DOHH2 (cell line): ENCODE results near the gene LUC7L3.

Experiments used
- H3F3A ChIP-seq: fragments of 200-600 bp; sonication (generic), shearing (Covaris generic); 2 replicates; pipeline ENCODE4 v1.6.0; 2016; ENCODE audit warnings: antibody characterized with exemption, mild to moderate bottlenecking; ENCODE audit not compliant: control insufficient read depth, insufficient read depth
- H3K27ac ChIP-seq: fragments of 200-600 bp; sonication (generic); 2 replicates; pipeline ENCODE4 v1.5.1; 2014; ENCODE audit warnings: low read depth, mild to moderate bottlenecking, low read length, moderate library complexity
- H3K27me3 ChIP-seq: fragments of 200-600 bp; sonication (generic); 2 replicates; pipeline ENCODE4 v1.6.1; 2014; ENCODE audit warnings: mild to moderate bottlenecking, low read length, mixed read lengths; ENCODE audit not compliant: control insufficient read depth
- H3K36me3 ChIP-seq: fragments of 200-600 bp; sonication (generic); 2 replicates; pipeline ENCODE4 v1.6.1; 2014; ENCODE audit warnings: mild to moderate bottlenecking, low read length, moderate library complexity, mixed read lengths; ENCODE audit not compliant: control insufficient read depth
- H3K4me1 ChIP-seq: fragments of 200-600 bp; sonication (generic); 2 replicates; pipeline ENCODE4 v1.6.1; 2014; ENCODE audit warnings: mild to moderate bottlenecking, low read length, mixed read lengths; ENCODE audit not compliant: control insufficient read depth
- H3K4me2 ChIP-seq: fragments of 200-600 bp; sonication (generic); 2 replicates; pipeline ENCODE4 v1.6.0; 2014; ENCODE audit warnings: mild to moderate bottlenecking, low read length, moderate library complexity
- H3K4me3 ChIP-seq: fragments of 200-600 bp; sonication (generic); 2 replicates; pipeline ENCODE4 v1.5.1; 2014; ENCODE audit warnings: mild to moderate bottlenecking, low read length, mixed read lengths
- H3K79me2 ChIP-seq: fragments of 200-600 bp; sonication (generic); 2 replicates; pipeline ENCODE4 v1.6.1; 2014; ENCODE audit warnings: mild to moderate bottlenecking, low read length, mixed read lengths; ENCODE audit not compliant: control insufficient read depth
- H3K9me2 ChIP-seq: fragments of 200-600 bp; sonication (generic); replicated peaks from 2 replicates; pipeline ENCODE4 v1.6.1; 2014; ENCODE audit warnings: mild to moderate bottlenecking, low read length, mixed read lengths; ENCODE audit not compliant: control insufficient read depth
- H3K9me3 ChIP-seq: fragments of 200-600 bp; sonication (generic); 2 replicates; pipeline ENCODE4 v1.6.1; 2014; ENCODE audit warnings: antibody characterized with exemption, low read length, mixed read lengths; ENCODE audit not compliant: control insufficient read depth, insufficient read depth
- H4K20me1 ChIP-seq: fragments of 200-600 bp; sonication (generic); 2 replicates; pipeline ENCODE4 v1.6.0; 2014; ENCODE audit warnings: low read depth, mild to moderate bottlenecking, antibody characterized with exemption, low read length, moderate library complexity; ENCODE audit not compliant: control insufficient read depth, insufficient read depth
- CTCF ChIP-seq: fragments of 200-600 bp; sonication (generic); IDR thresholded peaks from one replicate; pipeline ENCODE4 v1.5.1; 2014; ENCODE audit warnings: antibody characterized with exemption, mild to moderate bottlenecking, low read depth, low read length; ENCODE audit not compliant: poor library complexity, severe bottlenecking
- EZH2phosphoT487 ChIP-seq: fragments of 200-600 bp; sonication (generic); IDR thresholded peaks from 2 replicates; pipeline ENCODE4 v1.6.1; 2017; ENCODE audit warnings: borderline replicate concordance, mild to moderate bottlenecking, antibody characterized with exemption, low read length, moderate library complexity, mixed read lengths

LUC7L3 gene

GRCh38 chr17:50682441-50682840 lies 37.0 kb upstream of the LUC7L3 start:
- Histone ChIP-seq H3F3A (no peaks in the 10 kb centered on the region), H3K27ac (no peak overlapping the region), H3K4me1 (no peaks in the 10 kb centered on the region)

GRCh38 chr17:50682938-50683337 lies 36.5 kb upstream of the LUC7L3 start:
- Histone ChIP-seq H3K4me3 (no peak overlapping the region), H3K36me3 (no peaks in the 10 kb centered on the region), H4K20me1 (no peaks in the 10 kb centered on the region), H3K27me3 (peaks cover 24% of the 10 kb centered on the region), H3K9me3 (no peaks in the 10 kb centered on the region), H3K4me1 (no peaks in the 10 kb centered on the region), H3F3A (no peaks in the 10 kb centered on the region), H3K9me2 (no peaks in the 10 kb centered on the region), H3K4me2 (no peak overlapping the region), H3K79me2 (no peaks in the 10 kb centered on the region), H3K27ac (no peak overlapping the region)
- no peak for TF ChIP-seq CTCF
- no peak for TF ChIP-seq EZH2phosphoT487

More at GRCh38 chr17:50682441-50682840, 37.0 kb upstream of the LUC7L3 start:
- Histone ChIP-seq H3K27me3 (peaks cover 24% of the 10 kb centered on the region), H3K4me3 (no peak overlapping the region), H3K9me3 (no peaks in the 10 kb centered on the region), H3K9me2 (no peaks in the 10 kb centered on the region), H3K79me2 (no peaks in the 10 kb centered on the region), H3K36me3 (no peaks in the 10 kb centered on the region), H4K20me1 (no peaks in the 10 kb centered on the region), H3K4me2 (no peak overlapping the region)
- TF ChIP-seq CTCF, result no peak
- no peak for TF ChIP-seq EZH2phosphoT487

GRCh38 chr17:50683434-50684287 lies 35.7 kb upstream of the LUC7L3 start:
- Histone ChIP-seq H3K36me3 (no peaks in the 10 kb centered on the region), H3K9me3 (no peaks in the 10 kb centered on the region), H3K4me2 (no peak overlapping the region), H3K4me3 (no peak overlapping the region), H3K4me1 (no peaks in the 10 kb centered on the region), H3K27me3 (peaks cover 24% of the 10 kb centered on the region), H3K79me2 (no peaks in the 10 kb centered on the region), H4K20me1 (no peaks in the 10 kb centered on the region), H3F3A (no peaks in the 10 kb centered on the region), H3K9me2 (no peaks in the 10 kb centered on the region), H3K27ac (no peak overlapping the region)
- TF ChIP-seq CTCF (no peak), EZH2phosphoT487 (no peak)
